Gastroesophageal sphincter (tissue), 3 donors: ENCODE data around the gene CTIF.

ENCODE experiments used
- CTCF ChIP-seq, 4 experiments: fragments of 200-600 bp in 2 of 4; fragments of 450-650 bp in 2 of 4; sonication (generic) in 1 of 4; IDR thresholded peaks; one replicate each; pipeline ENCODE4 v1.5.1; 2017 to 2019; ENCODE audit warnings: antibody characterized with exemption in 4 of 4, mild to moderate bottlenecking in 2 of 4, moderate library complexity in 2 of 4
- EP300 ChIP-seq: sonication (generic); formaldehyde crosslinking; IDR thresholded peaks from one replicate; pipeline ENCODE4 v1.6.1; 2017; ENCODE audit warnings: antibody characterized with exemption, mild to moderate bottlenecking
- POLR2AphosphoS5 ChIP-seq: sonication (generic); formaldehyde crosslinking; IDR thresholded peaks from one replicate; pipeline ENCODE4 v1.6.1; 2017; ENCODE audit warnings: antibody characterized with exemption

- TF ChIP-seq CTCF (IDR thresholded peaks at IDR 0.05) (no peak), POLR2AphosphoS5 (no peak), EP300 (no peak)
Measured at GRCh38 chr18:48820483-48821250, 281.8 kb downstream of the CTIF start.
